Measurements from ENCODE around the gene SHISAL2A.
A peak's percentile ranks its signal among the peaks of the same experiment; 100 is the strongest.

Gene SHISAL2A

DNA sequence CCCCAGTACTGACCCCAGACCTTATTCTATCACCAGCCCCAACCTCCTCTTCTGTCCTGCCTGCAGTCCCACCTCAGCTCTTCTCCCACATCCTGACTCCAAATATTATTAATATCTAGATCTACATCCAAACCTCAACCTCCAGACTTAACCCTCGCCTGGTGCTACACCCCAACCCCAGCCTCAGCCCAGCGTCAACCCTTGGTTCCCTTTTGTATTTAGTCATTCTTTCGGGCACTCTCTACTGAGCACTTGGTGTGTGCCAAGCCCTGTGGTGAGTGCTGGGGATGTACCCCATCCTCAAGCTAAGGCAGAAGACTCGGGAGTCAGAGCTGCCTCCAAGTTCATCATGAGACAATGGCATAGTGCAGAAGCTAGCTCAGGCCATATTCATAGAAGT is 1.1 kb downstream of the SHISAL2A start:
- Mint-ChIP-seq H3K36me3 (peaks cover 11% of the 10 kb centered on the region), H3K4me3 (peak overlapping the region; percentile 89), H3K9me3 (no peaks in the 10 kb centered on the region), H3K4me1 (peaks cover 70% of the 10 kb centered on the region), H3K27ac (peak overlapping the region; percentile 96), H3K27me3 (no peaks in the 10 kb centered on the region)
- peak; percentile 19 for ATAC-seq

DNA sequence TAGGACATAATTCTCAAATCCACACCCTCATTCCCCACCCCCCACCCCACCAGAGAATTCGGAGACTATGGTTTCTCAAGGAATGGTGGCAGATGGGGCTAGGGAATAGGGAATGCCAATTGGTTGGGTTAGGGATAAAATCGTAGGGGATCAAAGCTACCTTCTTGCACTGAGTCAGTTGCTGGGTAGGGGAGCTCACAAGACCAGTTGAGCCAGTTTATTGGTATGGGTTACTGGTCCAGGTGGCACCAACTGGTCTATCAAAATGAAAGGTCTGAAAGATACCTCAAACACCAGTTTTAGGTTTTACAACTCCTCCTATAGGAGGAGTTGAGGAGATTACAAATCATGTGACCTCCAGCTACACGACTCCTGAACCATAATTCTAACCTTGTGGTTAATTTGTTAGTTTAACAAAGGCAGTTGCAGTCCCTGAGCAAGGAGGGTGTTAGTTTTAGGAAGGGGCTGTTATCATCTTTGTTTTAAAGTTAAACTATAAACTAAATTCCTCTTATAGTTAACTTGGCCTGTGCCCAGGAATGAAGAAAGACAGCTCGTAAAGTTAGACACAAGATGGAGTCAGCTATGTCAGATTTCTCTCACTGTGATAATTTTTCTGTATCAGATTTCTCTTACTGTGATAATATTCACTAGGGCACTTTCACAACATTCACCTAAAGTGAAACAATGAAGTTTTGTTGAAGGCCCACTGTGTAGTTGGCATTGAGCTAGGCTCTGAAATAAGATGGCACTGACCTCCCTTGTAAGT is 2.5 kb downstream of the SHISAL2A start:
- ATAC-seq: no peak
- peaks cover 64% of the 10 kb centered on the region for H3K4me1 Mint-ChIP-seq
- H3K27ac Mint-ChIP-seq: peak overlapping the region; percentile 96
- peak overlapping the region; percentile 44 for H3K4me3 Mint-ChIP-seq
- H3K36me3 Mint-ChIP-seq: peaks cover 8% of the 10 kb centered on the region
- no peaks in the 10 kb centered on the region for H3K27me3 Mint-ChIP-seq
- no peaks in the 10 kb centered on the region for H3K9me3 Mint-ChIP-seq

DNA sequence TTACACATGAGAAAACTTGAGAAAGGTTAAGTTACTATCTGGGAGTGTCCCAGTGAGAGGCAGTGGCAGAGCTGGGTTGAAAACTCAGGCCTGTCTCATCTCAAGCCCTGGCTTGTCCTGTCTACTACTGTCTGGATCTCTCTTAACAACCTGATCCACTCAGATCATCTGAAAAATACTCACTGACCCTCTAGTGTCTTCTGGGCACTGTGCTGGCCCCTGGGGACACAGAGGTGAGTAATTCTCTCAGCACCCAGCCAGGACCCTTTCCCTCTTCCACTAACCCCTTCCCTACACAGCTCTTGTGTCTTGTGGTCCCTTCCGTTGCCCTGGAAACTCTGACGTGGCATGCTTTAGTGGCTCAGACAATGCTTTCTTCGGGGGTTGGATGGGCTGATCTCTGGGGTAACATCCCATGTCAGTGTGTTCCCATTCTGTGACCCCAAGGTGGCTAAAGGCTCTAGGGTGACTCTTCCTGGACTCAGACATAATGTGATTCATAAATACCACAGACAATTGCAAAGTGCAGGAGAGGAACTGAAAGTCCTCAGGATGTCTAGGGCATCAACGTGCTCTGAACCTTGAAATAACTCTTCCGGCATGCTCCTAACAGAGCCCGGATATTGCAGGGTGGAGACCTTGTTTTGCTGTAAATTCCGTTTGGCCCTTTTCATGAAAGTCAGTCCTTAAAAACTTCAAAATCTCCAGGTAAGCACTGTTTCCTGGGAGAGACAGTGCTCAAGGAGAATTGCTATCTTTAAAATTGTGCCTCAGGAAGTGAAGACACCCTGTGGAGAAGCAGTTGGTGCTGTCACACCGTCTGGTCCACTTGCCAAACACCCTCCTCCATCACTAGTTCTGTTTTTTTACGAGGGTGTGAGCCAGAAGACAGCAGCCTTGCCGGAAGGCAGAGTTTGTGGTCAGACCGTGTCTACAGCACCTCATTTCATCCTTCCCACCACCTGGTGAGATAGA is 4.0 kb downstream of the SHISAL2A start:
- Mint-ChIP-seq H3K9me3 (peaks cover 6% of the 10 kb centered on the region), H3K27ac (peak overlapping the region; percentile 96), H3K4me1 (peaks cover 70% of the 10 kb centered on the region), H3K36me3 (peaks cover 15% of the 10 kb centered on the region), H3K27me3 (no peaks in the 10 kb centered on the region), H3K4me3 (peak overlapping the region; percentile 79)
- ATAC-seq: peak; percentile 89

DNA sequence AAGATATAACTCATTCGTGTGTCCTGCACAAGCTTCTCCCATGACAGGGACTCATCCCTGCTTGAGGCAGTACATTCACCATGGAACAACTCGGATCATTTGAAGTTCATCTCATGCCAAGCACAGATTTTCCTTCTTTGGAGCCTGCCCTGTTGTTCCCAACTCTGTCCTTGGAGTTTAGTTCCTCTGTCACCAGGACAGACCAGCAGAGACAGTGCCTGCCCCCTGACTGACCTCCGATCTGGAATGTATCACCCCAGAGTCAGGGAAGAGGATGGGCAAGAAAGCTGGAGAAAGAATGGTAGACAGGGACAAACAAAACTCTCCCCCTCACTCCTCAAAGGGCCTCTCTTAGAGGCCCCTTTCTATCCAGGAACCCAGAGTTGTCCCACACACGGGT is 5.0 kb downstream of the SHISAL2A start:
- Mint-ChIP-seq H3K4me3 (peak overlapping the region; percentile 79), H3K27ac (peak overlapping the region; percentile 96), H3K36me3 (peaks cover 20% of the 10 kb centered on the region), H3K27me3 (no peaks in the 10 kb centered on the region), H3K4me1 (peaks cover 74% of the 10 kb centered on the region), H3K9me3 (peaks cover 6% of the 10 kb centered on the region)
- no peak for ATAC-seq

DNA sequence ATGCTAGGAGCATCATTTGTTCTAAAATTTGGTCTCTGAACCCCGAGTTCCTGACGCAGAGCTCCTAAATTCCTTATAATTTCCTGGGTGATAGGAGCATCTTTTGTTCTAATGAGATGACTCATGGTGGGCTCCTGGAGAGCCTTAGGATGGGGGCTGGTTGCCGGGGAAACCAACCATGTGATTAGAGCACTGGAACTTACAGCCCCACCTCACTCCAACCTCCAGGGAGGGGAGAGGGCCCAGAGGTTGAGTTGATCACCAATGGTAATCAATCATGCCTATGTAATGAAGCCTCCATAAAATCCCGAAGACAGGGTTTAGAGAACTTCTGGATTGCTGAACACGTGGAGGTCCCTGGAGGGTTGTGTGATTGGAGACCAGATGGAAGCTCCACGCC is 7.7 kb downstream of the SHISAL2A start:
- H3K27ac Mint-ChIP-seq: peak overlapping the region; percentile 92

DNA sequence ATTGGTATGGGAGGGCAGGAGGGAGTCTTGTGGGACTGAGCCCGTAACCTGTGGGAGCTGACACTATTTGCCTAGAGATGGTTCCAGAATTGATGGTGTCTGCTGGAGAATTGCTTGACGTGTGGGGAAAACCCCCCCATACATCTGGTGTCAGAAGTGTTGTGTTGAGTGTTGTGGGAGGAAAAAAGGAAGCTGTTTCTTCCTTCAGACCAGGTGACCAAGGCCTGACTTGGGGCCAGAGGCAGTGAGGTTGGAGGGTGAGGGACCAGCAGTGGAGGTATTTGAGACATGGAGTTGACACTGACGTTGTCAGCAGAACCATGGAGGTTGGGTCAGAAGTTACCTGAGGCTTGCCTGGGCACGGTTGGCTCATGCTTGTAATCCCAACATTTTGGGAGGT is 8.3 kb downstream of the SHISAL2A start:
- no peaks in the 10 kb centered on the region for H3K27me3 Mint-ChIP-seq
- peak overlapping the region; percentile 92 for H3K27ac Mint-ChIP-seq
- peaks cover 6% of the 10 kb centered on the region for H3K9me3 Mint-ChIP-seq
- H3K4me1 Mint-ChIP-seq: peaks cover 71% of the 10 kb centered on the region
- peak overlapping the region; percentile 56 for H3K4me3 Mint-ChIP-seq
- H3K36me3 Mint-ChIP-seq: peaks cover 36% of the 10 kb centered on the region
- ATAC-seq: peak; percentile 54

More for the DNA sequence above, 7.7 kb downstream of the SHISAL2A start:
- no peak overlapping the region for H3K4me3 Mint-ChIP-seq
- peaks cover 36% of the 10 kb centered on the region for H3K36me3 Mint-ChIP-seq
- H3K27me3 Mint-ChIP-seq: no peaks in the 10 kb centered on the region
- ATAC-seq: no peak
- peaks cover 6% of the 10 kb centered on the region for H3K9me3 Mint-ChIP-seq
- H3K4me1 Mint-ChIP-seq: peaks cover 72% of the 10 kb centered on the region

DNA sequence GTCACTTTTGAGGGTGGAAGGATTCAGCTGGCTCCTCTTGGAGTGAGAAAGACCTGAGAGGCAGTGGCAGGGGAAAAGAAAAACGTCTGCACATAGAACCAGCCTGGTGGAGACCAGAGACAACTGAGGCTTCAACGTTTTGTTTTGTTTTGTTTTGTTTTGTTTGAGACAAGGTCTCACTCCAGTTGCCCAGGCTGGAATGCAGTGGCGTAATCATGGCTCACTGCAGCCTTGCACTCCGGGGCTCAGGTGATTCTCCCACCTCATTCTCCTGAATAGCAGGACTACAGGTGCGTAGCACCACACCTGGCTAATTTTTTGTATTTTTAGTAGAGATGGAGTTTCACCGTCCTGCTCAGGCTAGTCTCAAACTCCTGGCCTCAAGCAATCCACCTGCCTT is 12.3 kb downstream of the SHISAL2A start:
- H3K27ac Mint-ChIP-seq: peak overlapping the region; percentile 59
- H3K4me1 Mint-ChIP-seq: peaks cover 46% of the 10 kb centered on the region
- H3K4me3 Mint-ChIP-seq: no peak overlapping the region
- H3K27me3 Mint-ChIP-seq: no peaks in the 10 kb centered on the region
- peaks cover 59% of the 10 kb centered on the region for H3K36me3 Mint-ChIP-seq
- ATAC-seq: no peak
- peaks cover 6% of the 10 kb centered on the region for H3K9me3 Mint-ChIP-seq

DNA sequence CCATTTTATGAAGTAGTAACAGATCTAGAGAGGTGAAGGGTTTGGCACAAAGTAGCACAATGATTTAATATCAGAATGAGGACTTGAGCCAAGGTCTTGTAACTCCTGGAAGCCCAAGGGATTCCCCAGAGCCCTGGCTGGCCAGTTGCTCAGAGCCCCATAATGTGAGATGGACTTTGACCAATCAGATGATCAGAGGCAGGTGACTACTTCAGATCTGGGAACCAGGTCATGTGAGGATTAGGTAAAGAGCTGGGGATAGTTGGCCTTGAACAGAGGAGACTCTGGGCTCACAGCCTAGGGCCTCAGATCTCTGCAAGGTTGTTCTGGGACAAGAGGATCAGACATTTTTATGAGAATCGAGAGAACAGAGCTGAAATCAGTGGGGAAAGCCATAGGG is 18.9 kb downstream of the SHISAL2A start:
- H3K4me1 Mint-ChIP-seq: peaks cover 10% of the 10 kb centered on the region
- peak overlapping the region; percentile 17 for H3K27ac Mint-ChIP-seq
- no peaks in the 10 kb centered on the region for H3K9me3 Mint-ChIP-seq
- ATAC-seq: no peak
- no peak overlapping the region for H3K4me3 Mint-ChIP-seq
- no peaks in the 10 kb centered on the region for H3K27me3 Mint-ChIP-seq
- peaks cover 60% of the 10 kb centered on the region for H3K36me3 Mint-ChIP-seq

DNA sequence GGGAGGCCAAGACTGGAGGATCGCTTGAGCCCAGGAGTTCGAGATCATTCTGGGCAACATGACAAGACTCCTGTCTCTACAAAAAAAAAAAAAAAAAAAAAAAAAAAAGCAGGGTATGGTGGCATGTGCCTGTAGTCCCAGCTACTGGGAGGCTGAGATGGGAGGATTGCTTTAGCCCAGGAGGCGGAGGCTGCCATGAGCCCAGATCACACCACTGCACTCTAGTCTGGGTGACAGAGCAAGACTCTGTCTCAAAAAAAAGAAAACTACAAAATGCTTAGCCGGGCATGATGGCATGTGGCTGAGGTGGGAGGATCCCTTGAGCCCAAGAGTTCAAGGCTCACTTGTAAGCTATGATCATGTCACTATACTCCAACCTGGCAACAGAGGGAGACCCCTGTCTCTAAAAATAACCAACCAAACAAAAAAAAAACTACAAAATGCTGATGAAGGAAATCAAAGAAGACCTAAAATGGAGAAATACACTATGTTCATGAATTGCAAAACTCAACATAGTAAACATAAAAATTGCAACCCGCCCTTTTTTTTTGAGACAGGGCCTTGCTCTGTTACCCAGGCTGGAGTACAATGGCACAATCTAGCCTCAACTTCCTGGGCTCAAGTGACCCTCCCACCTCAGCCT is 20.4 kb downstream of the SHISAL2A start:
- Mint-ChIP-seq H3K4me1 (peaks cover 22% of the 10 kb centered on the region), H3K27ac (peak overlapping the region; percentile 20), H3K36me3 (peaks cover 66% of the 10 kb centered on the region), H3K4me3 (no peak overlapping the region), H3K9me3 (no peaks in the 10 kb centered on the region), H3K27me3 (no peaks in the 10 kb centered on the region)
- ATAC-seq: no peak

DNA sequence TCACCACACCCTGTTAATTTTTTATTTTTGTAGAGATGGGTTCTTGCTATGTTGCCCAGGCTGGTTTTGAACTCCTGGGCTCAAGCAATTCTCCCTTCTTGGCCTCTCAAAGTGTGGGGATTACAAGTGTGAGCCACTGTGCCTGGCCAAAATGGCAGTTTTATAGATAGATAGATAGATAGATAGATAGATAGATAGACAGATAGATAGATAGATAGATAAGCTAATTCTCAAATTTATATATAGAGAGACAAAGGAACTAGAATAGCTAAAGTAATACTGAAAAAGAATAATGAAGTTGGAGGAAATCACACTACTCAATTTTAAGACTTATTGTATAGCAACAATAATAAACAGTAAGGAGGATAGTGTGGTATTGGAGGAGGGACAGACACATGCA is 21.1 kb downstream of the SHISAL2A start:
- H3K27ac Mint-ChIP-seq: peak overlapping the region; percentile 20
- H3K9me3 Mint-ChIP-seq: no peaks in the 10 kb centered on the region
- H3K4me1 Mint-ChIP-seq: peaks cover 29% of the 10 kb centered on the region
- no peak for ATAC-seq
- H3K27me3 Mint-ChIP-seq: no peaks in the 10 kb centered on the region
- no peak overlapping the region for H3K4me3 Mint-ChIP-seq
- peaks cover 59% of the 10 kb centered on the region for H3K36me3 Mint-ChIP-seq

DNA sequence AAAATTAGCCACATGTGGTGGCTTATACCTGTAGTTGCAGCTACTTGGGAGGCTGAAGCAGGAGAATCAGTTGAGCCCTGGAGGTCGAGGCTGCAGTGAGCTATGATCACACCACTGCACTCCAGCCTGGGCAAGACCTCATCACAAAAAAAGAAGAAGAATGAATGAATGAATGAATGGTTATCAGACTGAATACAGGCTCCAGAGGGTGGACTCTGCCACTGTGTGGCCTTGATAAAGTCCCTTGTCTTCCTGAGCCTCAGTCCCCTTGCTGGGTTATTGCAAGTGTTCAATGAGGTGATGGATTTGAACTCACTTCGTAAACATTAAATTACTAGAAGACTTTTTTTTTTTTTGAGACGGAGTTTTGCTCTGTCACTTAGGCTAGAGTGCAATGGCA is 24.7 kb downstream of the SHISAL2A start:
- no peak for ATAC-seq
- Mint-ChIP-seq H3K4me1 (peaks cover 53% of the 10 kb centered on the region), H3K4me3 (no peak overlapping the region), H3K9me3 (no peaks in the 10 kb centered on the region), H3K27ac (peak overlapping the region; percentile 66), H3K27me3 (no peaks in the 10 kb centered on the region), H3K36me3 (peaks cover 50% of the 10 kb centered on the region)

DNA sequence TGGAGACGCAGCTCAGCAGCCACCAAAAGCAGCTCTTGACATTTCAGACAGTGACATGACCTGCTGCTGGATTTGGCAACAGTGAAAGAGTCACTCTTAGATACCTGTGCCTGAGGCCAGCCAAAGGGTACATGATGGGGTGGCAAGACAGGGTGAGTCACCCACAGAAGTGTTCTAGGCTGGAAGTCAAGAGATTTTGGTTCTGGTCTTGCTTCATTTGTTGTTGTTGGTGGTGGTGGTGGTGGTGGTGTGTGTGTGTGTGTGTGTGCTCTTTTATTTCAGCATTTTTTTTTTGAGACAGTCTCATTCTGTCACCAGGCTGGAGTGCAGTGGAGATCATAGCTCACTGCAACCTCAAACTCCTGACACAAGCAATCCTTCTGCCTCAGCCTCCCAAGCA is 25.8 kb downstream of the SHISAL2A start:
- no peak overlapping the region for H3K4me3 Mint-ChIP-seq
- ATAC-seq: peak; percentile 61

DNA sequence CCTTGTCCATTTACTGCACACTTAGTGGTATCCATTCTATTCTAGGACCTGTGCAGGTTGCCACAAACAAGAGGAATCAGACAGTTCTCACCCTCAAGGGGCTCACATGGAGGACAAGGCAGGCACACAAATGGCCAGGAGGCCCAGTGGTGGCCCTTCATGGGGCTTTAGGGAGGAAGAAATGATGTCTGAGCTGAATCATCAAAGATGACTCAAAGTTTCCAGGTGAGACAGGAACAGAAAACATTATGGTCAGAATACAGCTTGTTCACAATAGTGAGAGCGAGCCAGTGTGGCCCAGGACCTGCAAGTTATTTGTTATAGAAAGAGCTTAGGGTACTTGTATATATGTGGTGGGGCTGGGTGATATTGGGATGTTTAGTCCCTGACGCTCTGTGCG is 26.4 kb downstream of the SHISAL2A start:
- no peaks in the 10 kb centered on the region for H3K27me3 Mint-ChIP-seq
- ATAC-seq: peak; percentile 92
- no peak overlapping the region for H3K4me3 Mint-ChIP-seq
- H3K9me3 Mint-ChIP-seq: no peaks in the 10 kb centered on the region
- H3K27ac Mint-ChIP-seq: peak overlapping the region; percentile 86
- H3K4me1 Mint-ChIP-seq: peaks cover 53% of the 10 kb centered on the region
- peaks cover 44% of the 10 kb centered on the region for H3K36me3 Mint-ChIP-seq

More for the DNA sequence above, 25.8 kb downstream of the SHISAL2A start:
- Mint-ChIP-seq H3K4me1 (peaks cover 53% of the 10 kb centered on the region), H3K9me3 (no peaks in the 10 kb centered on the region), H3K27ac (peak overlapping the region; percentile 86), H3K36me3 (peaks cover 50% of the 10 kb centered on the region), H3K27me3 (no peaks in the 10 kb centered on the region)

DNA sequence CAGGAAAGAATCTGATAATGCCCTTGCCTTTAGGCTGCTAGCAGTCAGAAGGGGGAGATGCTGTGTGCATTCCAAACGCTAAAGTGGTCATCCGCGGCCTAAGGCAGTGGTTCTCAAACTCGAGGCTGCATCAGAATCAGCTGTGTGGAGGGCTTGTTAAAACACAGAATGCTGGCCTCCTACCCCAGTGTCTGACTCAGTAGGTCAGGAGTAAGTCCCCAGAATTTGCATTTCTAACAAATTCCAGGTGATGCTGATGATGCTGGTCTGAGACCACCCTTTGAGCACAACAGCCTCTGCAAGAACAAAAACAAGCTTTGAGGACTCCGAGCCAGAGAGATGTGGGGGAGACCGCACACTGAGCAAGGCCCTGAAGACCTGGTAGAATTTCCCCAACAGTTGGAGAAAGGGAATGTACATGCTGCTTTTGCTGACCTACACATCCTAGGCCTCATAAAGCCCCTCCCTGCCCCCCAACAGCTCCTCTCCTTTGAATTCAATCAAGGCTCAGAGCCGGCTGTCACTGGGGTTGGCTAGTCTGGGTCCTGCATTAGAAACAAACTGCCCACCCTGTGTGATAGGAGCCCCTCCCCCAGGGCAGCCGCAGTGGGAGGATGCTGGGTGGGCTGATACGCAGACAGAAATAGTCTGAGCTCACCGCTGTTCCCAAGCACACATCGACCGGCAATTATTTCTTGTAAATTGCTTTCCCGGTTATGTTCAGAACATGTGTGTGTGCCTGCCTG is 27.1 kb downstream of the SHISAL2A start:
- H3K27me3 Mint-ChIP-seq: no peaks in the 10 kb centered on the region
- no peaks in the 10 kb centered on the region for H3K9me3 Mint-ChIP-seq
- H3K36me3 Mint-ChIP-seq: peaks cover 40% of the 10 kb centered on the region
- H3K4me1 Mint-ChIP-seq: peaks cover 55% of the 10 kb centered on the region
- peak overlapping the region; percentile 86 for H3K27ac Mint-ChIP-seq
- ATAC-seq: no peak
- no peak overlapping the region for H3K4me3 Mint-ChIP-seq
